CD4-positive, alpha-beta memory T cell (primary cell): ENCODE results near the gene RPRD1A. TPM values are rescaled to one million over a fixed set of nuclear protein-coding genes. Genes with fewer than 3 reads are reported as not detected.

Experiments
- polyA plus RNA-seq, 2 donors: library from polyadenylated mRNA; unstranded; fragments of 300-500 nt; fragmentation: Illumina TruSeq; gene quantifications; one replicate each; pipeline ENCODE4 v1.2.3, GENCODE V29; 2021
- total RNA-seq, 2 experiments: library from RNA; stranded (reverse); gene quantifications; one replicate each; pipeline ENCODE4 v1.2.3, GENCODE V29; 2021

The RPRD1A gene
- total and polyA plus RNA-seq, 4 experiments from 2014 or later: 6.1 to 42.3 (median 26.5) TPM

Other genes with a start within 250 kb of the RPRD1A start
- 10 to 100 TPM; 18.9 to 19.7 TPM for gene SLC39A6, start 61.8 kb upstream of the RPRD1A start, total RNA-seq
- gene SLC39A6, start 61.8 kb upstream of the RPRD1A start, polyA plus RNA-seq: 10 to 100 TPM; 35.4 to 41.8 TPM
- 100 to 1,000 TPM; 139 to 143 TPM for gene ELP2, start 62.3 kb upstream of the RPRD1A start, total RNA-seq
- 10 to 100 TPM; 76.3 to 81.3 TPM for gene ELP2, start 62.3 kb upstream of the RPRD1A start, polyA plus RNA-seq
- under 1 TPM in 1 of 2 experiments, not detected in 1; 0.12 TPM for gene MOCOS, start 119.9 kb upstream of the RPRD1A start, total RNA-seq
- gene MOCOS, start 119.9 kb upstream of the RPRD1A start, polyA plus RNA-seq: under 1 TPM in 1 of 2 donors, not detected in 1; 0.06 TPM
- gene FHOD3, start 230.2 kb upstream of the RPRD1A start, total RNA-seq: not detected
- not detected for gene FHOD3, start 230.2 kb upstream of the RPRD1A start, polyA plus RNA-seq